ENCODE data around the gene RASD2.

DNA sequence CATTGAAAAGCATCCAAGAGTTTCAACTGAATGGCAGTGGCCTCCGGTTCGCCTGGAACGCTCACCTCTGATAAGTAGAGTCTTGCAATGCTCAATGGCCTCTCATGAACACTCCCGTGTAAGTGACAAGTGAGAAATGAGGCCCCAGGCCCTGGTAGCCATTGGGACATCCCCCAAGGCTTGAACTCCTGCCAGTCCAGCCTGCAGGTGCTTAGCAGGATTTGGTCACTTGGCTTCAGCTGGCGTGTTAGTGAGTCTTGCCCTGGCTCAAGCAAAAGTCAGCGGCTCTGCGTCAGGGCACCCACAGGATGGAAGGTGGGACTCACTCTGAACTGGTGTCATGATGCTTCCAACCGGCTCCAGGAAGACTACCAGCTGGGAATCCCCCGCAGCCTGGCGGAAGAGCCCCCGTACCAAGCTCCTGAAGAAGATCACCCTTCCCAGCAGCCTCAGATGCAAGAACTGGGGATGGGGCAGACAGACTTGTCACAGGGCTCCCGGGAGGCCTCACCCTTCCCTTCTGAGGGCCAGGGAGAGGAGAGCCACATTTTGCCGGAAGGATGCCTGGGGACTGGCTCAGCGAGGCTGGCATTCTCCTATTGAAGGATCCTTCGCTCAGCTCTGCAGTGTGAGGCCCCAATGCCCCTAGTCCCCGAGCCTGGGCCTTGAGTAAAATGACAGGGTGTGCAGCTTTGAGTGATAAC is 57.2 kb downstream of the RASD2 start:
- TF ChIP-seq, protein P1, sequence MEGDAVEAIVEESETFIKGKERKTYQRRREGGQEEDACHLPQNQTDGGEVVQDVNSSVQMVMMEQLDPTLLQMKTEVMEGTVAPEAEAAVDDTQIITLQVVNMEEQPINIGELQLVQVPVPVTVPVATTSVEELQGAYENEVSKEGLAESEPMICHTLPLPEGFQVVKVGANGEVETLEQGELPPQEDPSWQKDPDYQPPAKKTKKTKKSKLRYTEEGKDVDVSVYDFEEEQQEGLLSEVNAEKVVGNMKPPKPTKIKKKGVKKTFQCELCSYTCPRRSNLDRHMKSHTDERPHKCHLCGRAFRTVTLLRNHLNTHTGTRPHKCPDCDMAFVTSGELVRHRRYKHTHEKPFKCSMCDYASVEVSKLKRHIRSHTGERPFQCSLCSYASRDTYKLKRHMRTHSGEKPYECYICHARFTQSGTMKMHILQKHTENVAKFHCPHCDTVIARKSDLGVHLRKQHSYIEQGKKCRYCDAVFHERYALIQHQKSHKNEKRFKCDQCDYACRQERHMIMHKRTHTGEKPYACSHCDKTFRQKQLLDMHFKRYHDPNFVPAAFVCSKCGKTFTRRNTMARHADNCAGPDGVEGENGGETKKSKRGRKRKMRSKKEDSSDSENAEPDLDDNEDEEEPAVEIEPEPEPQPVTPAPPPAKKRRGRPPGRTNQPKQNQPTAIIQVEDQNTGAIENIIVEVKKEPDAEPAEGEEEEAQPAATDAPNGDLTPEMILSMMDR (IDR thresholded peaks at IDR 0.05) = no peak
- TF ChIP-seq EZH2 (IDR thresholded peaks at IDR 0.05; ENCODE audit: borderline replicate concordance, insufficient read depth, low read depth, low read length, poor library complexity, severe bottlenecking) = no peak

Data from B cell (primary cell).